H1 (cell line): Measurements from ENCODE around the gene MTMR10. TPM values are rescaled to one million over a fixed set of nuclear protein-coding genes. Genes with fewer than 3 reads are reported as not detected.

Experiments used
- CTCF ChIA-PET: fragments of 300-600 bp; sonication (Branson Sonifier 250); formaldehyde crosslinking; loops from one replicate; lab custom pipeline; 2021; ENCODE audit not compliant: partially characterized antibody; lab: Charles Lee
- POLR2A ChIA-PET: fragments of 300-600 bp; sonication (Branson Sonifier 250); formaldehyde crosslinking; loops from one replicate; lab custom pipeline; 2021; ENCODE audit warnings: inconsistent platforms; ENCODE audit not compliant: partially characterized antibody; lab: Charles Lee
- DNase-seq, 2 experiments: peaks; one replicate each; pipeline versions ENCODE4 v3.0.0 to v3.0.0-alpha.2; 2010 to 2022; ENCODE audit warnings: low spot score in 2 of 2, low read depth in 1 of 2, mixed read lengths in 1 of 2
- FAIRE-seq: peaks from 2 replicates; lab custom pipeline; 2011; peaks lifted over from hg19 to GRCh38; lab: Jason Lieb, UNC
- H2AFZ ChIP-seq: 2 replicates; pipeline ENCODE4 v1.8.1; 2012; ENCODE audit warnings: low read length, inconsistent platforms
- H2AK5ac ChIP-seq: 2 replicates; pipeline ENCODE4 v1.6.1; 2013; ENCODE audit warnings: low read depth, low read length
- H2BK120ac ChIP-seq: replicated peaks from 2 replicates; pipeline ENCODE3; 2013; ENCODE audit warnings: low read depth, low read length, inconsistent platforms
- H2BK12ac ChIP-seq: 2 replicates; pipeline ENCODE4 v1.6.1; 2013; ENCODE audit warnings: low read depth, low read length
- H2BK15ac ChIP-seq: 2 replicates; pipeline ENCODE4 v1.6.1; 2013; ENCODE audit warnings: low read length
- H2BK20ac ChIP-seq: 2 replicates; pipeline ENCODE4 v1.6.1; 2013; ENCODE audit warnings: low read length
- H2BK5ac ChIP-seq: 2 replicates; pipeline ENCODE4 v1.6.1; 2013; ENCODE audit warnings: low read depth, low read length
- H3K14ac ChIP-seq: 2 replicates; pipeline ENCODE4 v1.6.1; 2013; ENCODE audit warnings: inconsistent platforms; ENCODE audit not compliant: insufficient read length
- H3K18ac ChIP-seq: 2 replicates; pipeline ENCODE4 v1.6.1; 2013; ENCODE audit warnings: low read length; ENCODE audit errors: extremely low read depth
- H3K23ac ChIP-seq: 2 replicates; pipeline ENCODE4 v1.6.1; 2013; ENCODE audit warnings: inconsistent platforms; ENCODE audit not compliant: insufficient read length
- H3K23me2 ChIP-seq: 2 replicates; pipeline ENCODE4 v1.6.1; 2013; ENCODE audit warnings: low read depth, low read length
- H3K27ac ChIP-seq: 2 replicates; pipeline ENCODE4 v1.6.1; 2011; ENCODE audit warnings: low read depth, low read length, inconsistent platforms
- H3K27me3 ChIP-seq, 4 experiments: replicated peaks in 1 of 4; 1 replicate in 1 of 4; 2 replicates in 3 of 4; pipeline versions ENCODE4 v1.6.1 to v1.8.1; 2011 to 2013; ENCODE audit warnings: low read length in 3 of 4, mild to moderate bottlenecking in 3 of 4, inconsistent platforms in 2 of 4, mixed read lengths in 2 of 4, moderate library complexity in 1 of 4; ENCODE audit not compliant: control insufficient read depth in 3 of 4, insufficient read depth in 3 of 4; ENCODE audit errors: extremely low read depth in 1 of 4
- H3K36me3 ChIP-seq, 4 experiments: 2 replicates each; pipeline versions ENCODE4 v1.6.1 to v1.8.1; 2011 to 2013; ENCODE audit warnings: mild to moderate bottlenecking in 4 of 4, low read length in 3 of 4, moderate library complexity in 2 of 4, control low read depth in 1 of 4, inconsistent platforms in 1 of 4; ENCODE audit not compliant: insufficient read depth in 4 of 4, control insufficient read depth in 2 of 4
- H3K4ac ChIP-seq: replicated peaks from 2 replicates; pipeline ENCODE3; 2013; ENCODE audit warnings: low read length, low read depth, mixed read lengths, inconsistent platforms; ENCODE audit not compliant: insufficient read length
- H3K4me1 ChIP-seq, 4 experiments: replicated peaks in 1 of 4; 1 replicate in 1 of 4; 2 replicates in 3 of 4; pipeline versions ENCODE4 v1.6.1 to v1.8.1; 2011 to 2013; ENCODE audit warnings: low read length in 3 of 4, inconsistent platforms in 2 of 4, mixed read lengths in 1 of 4; ENCODE audit not compliant: insufficient read depth in 4 of 4, control insufficient read depth in 3 of 4
- H3K4me2 ChIP-seq, 2 experiments: 2 replicates each; pipeline versions ENCODE4 v1.6.1 to v1.8.1; 2011 to 2013; ENCODE audit warnings: low read depth in 2 of 2, low read length in 2 of 2, control low read depth in 1 of 2, inconsistent platforms in 1 of 2, mild to moderate bottlenecking in 1 of 2; ENCODE audit not compliant: insufficient read depth in 1 of 2
- H3K4me3 ChIP-seq, 4 experiments: fragments of 200-600, 300-600 bp in 1 of 4; sonication (generic), shearing (Covaris generic), sonication (Bioruptor Twin) in 1 of 4; 2 replicates each; pipeline versions ENCODE4 v1.5.1 to v1.8.1; 2011 to 2016; ENCODE audit warnings: low read length in 4 of 4, low read depth in 3 of 4, control low read depth in 2 of 4, inconsistent platforms in 2 of 4, mild to moderate bottlenecking in 2 of 4, mixed read lengths in 1 of 4, moderate library complexity in 1 of 4; ENCODE audit not compliant: insufficient read depth in 2 of 4; ENCODE audit errors: extremely low read depth in 1 of 4
- H3K56ac ChIP-seq: replicated peaks from 2 replicates; pipeline ENCODE3; 2013; ENCODE audit warnings: low read depth, mild to moderate bottlenecking, mixed read lengths, low read length, inconsistent platforms; ENCODE audit not compliant: insufficient read length
- H3K79me1 ChIP-seq: 2 replicates; pipeline ENCODE4 v1.6.1; 2013; ENCODE audit warnings: low read depth, low read length, control low read depth
- H3K79me2 ChIP-seq, 2 experiments: 2 replicates each; pipeline versions ENCODE4 v1.6.1 to v1.8.1; 2012 to 2013; ENCODE audit warnings: low read length in 2 of 2, mild to moderate bottlenecking in 2 of 2, inconsistent platforms in 1 of 2; ENCODE audit not compliant: insufficient read depth in 2 of 2, control insufficient read depth in 1 of 2
- H3K9ac ChIP-seq, 4 experiments: replicated peaks in 1 of 4; 1 replicate in 1 of 4; 2 replicates in 3 of 4; pipeline versions ENCODE4 v1.6.1 to v1.8.1; 2011 to 2013; ENCODE audit warnings: low read depth in 3 of 4, low read length in 3 of 4, control low read depth in 2 of 4, mild to moderate bottlenecking in 2 of 4, moderate library complexity in 2 of 4, inconsistent platforms in 1 of 4; ENCODE audit errors: extremely low read depth in 1 of 4
- H3K9me3 ChIP-seq, 2 experiments: 2 replicates each; pipeline versions ENCODE4 v1.6.1 to v1.8.1; 2012 to 2013; ENCODE audit warnings: mild to moderate bottlenecking in 2 of 2, moderate library complexity in 2 of 2, control low read depth in 1 of 2, inconsistent platforms in 1 of 2, low read depth in 1 of 2, low read length in 1 of 2, mixed read lengths in 1 of 2; ENCODE audit not compliant: insufficient read depth in 2 of 2
- H4K20me1 ChIP-seq, 2 experiments: replicated peaks in 1 of 2; 2 replicates each; pipeline versions ENCODE3 to v1.8.1; 2011 to 2013; ENCODE audit warnings: inconsistent platforms in 2 of 2, low read length in 2 of 2, mild to moderate bottlenecking in 1 of 2; ENCODE audit not compliant: insufficient read depth in 2 of 2, control insufficient read depth in 1 of 2
- H4K5ac ChIP-seq: 2 replicates; pipeline ENCODE4 v1.6.1; 2013; ENCODE audit warnings: low read length, low read depth, mixed read lengths, inconsistent platforms; ENCODE audit not compliant: insufficient read length
- H4K8ac ChIP-seq: 2 replicates; pipeline ENCODE4 v1.8.0; 2013; ENCODE audit warnings: mild to moderate bottlenecking, moderate library complexity, low read length, inconsistent platforms; ENCODE audit not compliant: insufficient read depth; ENCODE audit errors: extremely low read depth
- H4K91ac ChIP-seq: replicated peaks from 2 replicates; pipeline ENCODE3; 2013; ENCODE audit warnings: low read length, mixed read lengths, inconsistent platforms; ENCODE audit not compliant: insufficient read length
- CBX5 ChIP-seq: fragments of 300-800, 300-1000 bp; sonication (generic); IDR thresholded peaks from 2 replicates; pipeline ENCODE4 v1.7.1; 2016; ENCODE audit warnings: antibody characterized with exemption, low read length, low read depth
- WGBS, 2 experiments: shearing (Covaris generic) in 1 of 2; methylation state at CpG; one replicate each; pipeline versions ENCODE4 v1.1.6 to v1.1.7; 2013 to 2015; ENCODE audit warnings: low lambda C conversion rate in 2 of 2, mixed read lengths in 2 of 2, inconsistent platforms in 1 of 2, low coverage in 1 of 2, missing lambda C conversion rate in 1 of 2; ENCODE audit not compliant: insufficient replicate concordance in 2 of 2, insufficient coverage in 1 of 2, insufficient read length in 1 of 2; ENCODE audit errors: extremely low coverage in 1 of 2, missing lambda C conversion rate in 1 of 2; 5-methylcytosine and 5-hydroxymethylcytosine counted together
- polyA plus RNA-seq, 7 experiments: library from polyadenylated mRNA; depleted of rRNA in 3 of 7; stranded (reverse) in 5 of 7; unstranded in 2 of 7; fragments of >200 nt in 5 of 7; fragments of 200-250 nt in 2 of 7; gene quantifications; 1 replicate in 5 of 7; 2 replicates in 1 of 7; 4 replicates in 1 of 7; pipeline versions ENCODE4 v1.2.1 to v1.2.3, GENCODE V29; 2011 to 2013; ENCODE audit warnings: missing spikeins in 2 of 7, mixed read lengths in 2 of 7
- total RNA-seq: library from RNA; stranded (reverse); fragmentation: NEBNext Ultra II Directional; extraction: Animal tissue kit (Norgen Biotek cat#: 25700); gene quantifications from 2 replicates; pipeline ENCODE4 v1.2.1, GENCODE V29; 2021

Gene MTMR10
- total and polyA plus RNA-seq, 2 of the 8 experiments (the other 6 are each of a cell fraction or from before 2014, with no cell fraction given): 3.8 to 13.1 TPM

DNA sequence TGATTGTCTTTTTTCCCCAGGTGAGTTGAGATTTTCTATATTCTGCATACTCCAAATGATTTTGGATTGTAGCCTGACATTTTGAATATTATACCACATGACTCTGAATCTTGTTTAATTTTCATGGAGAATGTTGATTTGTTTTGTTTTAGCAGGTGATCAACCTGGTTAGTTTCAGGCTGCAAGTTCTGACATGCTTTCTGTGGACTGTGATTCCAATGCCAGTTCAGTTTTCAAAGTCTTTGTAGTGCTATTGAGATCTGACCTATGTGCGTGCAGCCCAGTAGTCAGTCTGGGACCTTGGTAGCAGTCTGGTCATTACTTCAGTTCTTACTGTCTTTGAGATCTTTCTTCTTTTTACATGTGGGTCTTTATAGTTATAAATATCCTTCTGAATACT is 18.6 kb upstream of the MTMR10 start:
- Histone ChIP-seq H3K79me1 (no peaks in the 10 kb centered on the region), H2BK120ac (no peak overlapping the region), H4K20me1 (no peaks in the 10 kb centered on the region), H4K5ac (no peak overlapping the region), H2AK5ac (no peak overlapping the region), H2BK15ac (no peak overlapping the region), H4K91ac (no peak overlapping the region), H3K23ac (no peak overlapping the region), H3K56ac (no peak overlapping the region), H3K23me2 (no peaks in the 10 kb centered on the region), H2AFZ (no peak overlapping the region), H3K79me2 (no peaks in the 10 kb centered on the region), H3K14ac (no peak overlapping the region), H3K27ac (no peak overlapping the region), H3K18ac (no peak overlapping the region), H3K4me1 (peaks cover 0 to 9% (median 1%) of the 10 kb centered on the region in 4 experiments; a peak in 2 of 7 replicates), H3K36me3 (no peaks in the 10 kb centered on the region), H3K9ac (no peak overlapping the region), H2BK5ac (no peak overlapping the region), H2BK12ac (no peak overlapping the region), H4K8ac (no peak overlapping the region), H3K27me3 (no peaks in the 10 kb centered on the region), H3K4me3 (no peak overlapping the region), H3K4me2 (no peak overlapping the region), H3K4ac (no peak overlapping the region), H2BK20ac (no peak overlapping the region), H3K9me3 (peaks cover 7 to 8% of the 10 kb centered on the region in 2 experiments; a peak in 2 of 4 replicates)
- 100% methylated on average over 1 of the region's 1 CpG; no CpG with 5 or more reads in 1 of the 2 experiments for WGBS, 2 experiments
- no peak for DNase-seq
- FAIRE-seq: no peak
- POLR2A ChIA-PET: no interaction called here
- CTCF ChIA-PET: no interaction called here
- no peak for TF ChIP-seq CBX5
